A172 (cell line): ENCODE results near the gene SVBP. TPM values are rescaled to one million over a fixed set of nuclear protein-coding genes. Genes with fewer than 3 reads are reported as not detected.
"Not testable (repeated sequence)": the region's sequence is repeated elsewhere in the genome, so short reads cannot be mapped to it uniquely, and the experiment has no call there.

ENCODE experiments used
- DNase-seq: peaks from one replicate; pipeline ENCODE4 v3.0.0-alpha.2; 2015; ENCODE audit warnings: low spot score
- total RNA-seq: library from RNA; depleted of rRNA; stranded (reverse); fragments of >200 nt; shearing (Covaris generic); gene quantifications from 2 replicates; pipeline ENCODE4 v1.2.3, GENCODE V29; 2014

Gene SVBP
- total RNA-seq, 1 experiment from 2014 or later: 15.2 TPM

DNA sequence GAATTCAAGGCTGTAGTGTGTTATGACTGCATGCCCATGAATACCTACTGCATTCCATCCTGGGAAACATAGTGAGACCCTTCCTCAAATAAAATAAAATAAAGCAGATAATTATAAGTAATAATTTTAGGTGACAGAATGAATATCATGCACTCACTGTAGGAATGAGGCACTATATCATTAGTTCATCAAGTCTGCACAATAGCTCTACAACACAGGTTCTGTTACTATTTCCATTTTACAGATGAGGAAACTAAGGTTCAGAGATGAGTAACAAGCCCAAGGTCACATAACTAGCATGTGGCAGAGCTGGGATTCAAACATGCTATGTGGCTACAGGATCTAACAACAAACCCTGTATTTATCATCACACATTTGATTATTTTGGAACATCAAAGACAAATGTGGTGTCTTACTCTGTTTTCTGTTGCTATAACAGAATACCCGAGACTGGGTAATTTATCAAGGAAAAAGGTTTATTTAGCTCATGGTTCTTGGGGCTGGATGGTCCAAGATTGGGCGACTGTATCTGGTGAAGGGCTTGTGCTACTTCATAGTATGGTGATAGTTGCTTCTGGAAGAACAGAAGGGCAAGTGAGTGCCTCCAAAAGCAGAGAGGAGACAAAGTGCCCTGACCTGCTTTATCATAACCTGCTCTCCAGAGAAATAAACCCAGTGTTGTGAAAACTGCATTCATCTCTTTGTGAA lies 24.4 kb upstream of the SVBP start:
- DNase-seq: no peak

GRCh38 chr1:42841010-42841409 lies 23.8 kb upstream of the SVBP start:
- no peak for DNase-seq

- DNase-seq: no peak
These were observed 21.4 kb upstream of the SVBP start for GRCh38 chr1:42838482-42839190.

- DNase-seq: no peak
These were observed 20.5 kb upstream of the SVBP start for GRCh38 chr1:42837709-42838108.

DNA sequence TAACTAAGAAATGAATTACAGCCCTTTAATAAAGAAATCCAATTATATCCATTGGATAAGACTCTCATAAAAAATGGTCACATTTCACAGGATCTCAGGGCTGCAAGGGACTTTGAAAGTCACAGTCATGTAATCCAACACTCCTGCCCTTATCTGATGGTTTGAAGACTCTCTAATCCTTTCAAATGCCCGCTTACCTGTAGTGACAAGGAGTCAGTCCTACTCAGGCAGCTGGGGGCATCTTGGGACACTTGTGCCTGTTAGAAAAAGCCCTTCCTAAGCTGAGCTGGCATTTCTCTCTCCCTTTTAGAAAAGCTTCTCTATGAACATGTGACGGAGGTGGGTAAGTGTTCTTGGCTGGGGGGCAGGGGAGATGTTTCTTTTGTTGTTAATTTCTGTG lies 18.2 kb upstream of the SVBP start:
- DNase-seq: no peak

DNA sequence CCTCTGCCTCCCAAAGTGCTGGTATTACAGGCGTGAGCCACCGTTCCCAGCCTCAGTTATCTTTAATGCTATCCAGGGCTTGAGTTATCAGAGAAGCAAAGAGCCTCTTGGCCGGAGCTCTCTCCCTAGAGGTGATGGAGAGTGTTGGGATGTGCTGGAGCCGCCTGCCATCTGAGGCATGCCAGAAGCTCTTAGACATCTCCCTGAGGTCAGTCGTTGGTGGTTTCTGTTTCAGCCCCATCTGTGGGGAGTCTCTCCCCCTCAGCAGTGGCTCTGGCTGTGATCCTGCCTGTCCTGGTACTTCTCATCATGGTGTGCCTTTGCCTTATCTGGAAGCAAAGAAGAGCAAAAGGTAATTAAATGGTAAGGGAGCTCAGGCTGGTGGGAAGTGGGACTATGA lies 17.6 kb upstream of the SVBP start:
- DNase-seq: no peak

DNA sequence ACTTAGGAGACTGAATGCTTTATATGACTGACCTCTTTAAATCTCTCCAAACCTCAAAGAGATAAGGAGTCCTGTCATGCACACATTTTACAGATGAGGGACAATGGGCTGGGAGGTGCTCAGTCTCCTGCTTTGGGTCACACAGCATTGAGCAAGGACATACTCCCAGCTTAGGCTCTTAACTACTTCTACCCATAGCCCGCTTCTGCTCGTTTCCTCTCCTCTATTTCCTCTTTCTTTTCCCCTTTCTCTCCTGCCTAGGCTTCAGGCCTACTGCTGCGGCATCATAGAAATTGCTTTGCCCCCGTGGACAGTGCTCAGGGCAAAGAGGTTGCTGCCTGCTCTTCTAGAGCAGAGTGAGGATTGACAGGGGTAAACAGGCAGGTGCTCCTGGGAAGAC lies 16.8 kb upstream of the SVBP start:
- DNase-seq: no peak

GRCh38 chr1:42832641-42833240 lies 15.5 kb upstream of the SVBP start:
- DNase-seq: no peak

- DNase-seq: no peak
These were observed 14.1 kb upstream of the SVBP start for GRCh38 chr1:42831273-42831672.

DNA sequence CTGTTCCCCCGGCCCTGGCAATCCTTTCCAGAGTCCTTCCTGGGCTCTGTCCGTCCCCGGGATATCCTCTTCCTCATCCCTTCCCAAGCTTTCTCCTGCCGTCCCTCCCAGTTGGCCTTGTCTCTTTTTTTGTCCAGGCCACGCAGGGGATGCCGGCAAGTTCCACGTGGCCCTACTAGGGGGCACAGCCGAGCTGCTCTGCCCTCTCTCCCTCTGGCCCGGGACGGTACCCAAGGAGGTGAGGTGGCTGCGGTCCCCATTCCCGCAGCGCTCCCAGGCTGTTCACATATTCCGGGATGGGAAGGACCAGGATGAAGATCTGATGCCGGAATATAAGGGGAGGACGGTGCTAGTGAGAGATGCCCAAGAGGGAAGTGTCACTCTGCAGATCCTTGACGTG lies 13.4 kb upstream of the SVBP start:
- DNase-seq: no peak

DNA sequence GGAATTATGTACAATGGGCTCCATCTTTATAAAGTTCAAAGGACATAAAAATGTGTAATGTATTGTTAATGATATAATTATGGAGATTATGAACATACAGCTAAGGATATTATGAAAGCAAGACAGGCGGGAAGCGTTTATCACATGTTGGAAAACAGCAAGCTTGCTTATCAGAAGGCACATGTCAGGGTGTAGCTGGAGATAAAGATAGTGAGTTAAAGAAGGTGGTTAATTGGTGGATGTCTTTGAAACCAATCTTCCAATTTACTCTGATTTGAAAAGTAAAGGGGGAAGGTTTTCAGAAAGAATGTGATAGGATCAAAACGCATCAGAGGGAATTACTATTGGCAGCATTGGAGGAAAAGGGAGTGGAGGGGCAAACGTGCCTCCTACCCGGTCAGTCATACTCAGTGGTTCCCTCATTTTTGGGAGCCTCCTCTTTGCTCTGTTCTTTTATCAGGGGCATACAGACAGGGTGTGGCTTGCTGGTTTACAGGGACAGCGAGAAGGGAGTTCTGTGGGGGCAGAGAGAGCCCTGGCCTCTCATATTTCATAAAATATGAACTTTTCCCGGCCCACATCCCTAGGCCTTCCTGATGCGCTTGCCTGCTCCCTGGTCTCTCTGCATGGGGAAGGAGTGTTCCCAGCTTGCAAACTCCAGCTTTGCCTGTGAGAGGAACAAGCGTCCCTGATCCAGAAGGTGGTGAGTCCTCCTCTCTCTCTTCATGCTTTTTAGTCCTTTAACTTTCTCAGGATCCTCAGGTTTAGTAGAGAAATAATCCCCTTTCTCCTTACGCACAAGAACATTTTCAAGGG lies 8.0 kb upstream of the SVBP start:
- no peak for DNase-seq

DNA sequence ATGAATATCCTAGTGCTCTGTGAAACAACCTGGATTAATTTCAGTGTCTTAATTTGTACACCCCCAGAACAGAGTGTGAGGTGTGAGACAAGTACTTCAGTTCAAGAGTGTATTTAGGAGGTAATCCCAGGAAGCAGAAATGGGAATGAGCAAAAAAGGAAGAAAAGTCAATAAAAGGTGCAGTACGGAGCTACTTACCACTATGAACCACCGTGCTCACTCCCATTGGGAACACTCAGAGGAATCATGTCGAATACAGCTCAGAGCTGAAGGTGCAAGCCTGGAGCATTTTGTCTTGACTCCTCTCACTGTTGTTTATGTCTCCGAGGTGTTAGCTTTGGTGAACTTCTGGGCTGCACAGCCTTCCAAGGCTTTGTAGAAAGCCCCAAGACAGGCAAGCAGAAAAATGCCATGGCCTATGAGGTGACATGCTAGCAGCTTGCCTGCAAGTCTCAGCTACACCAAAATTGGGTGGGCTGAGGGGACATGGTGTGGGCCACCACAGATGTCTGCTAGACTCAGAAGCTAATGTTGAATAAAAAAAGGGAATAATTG lies 7.4 kb upstream of the SVBP start:
- no peak for DNase-seq

DNA sequence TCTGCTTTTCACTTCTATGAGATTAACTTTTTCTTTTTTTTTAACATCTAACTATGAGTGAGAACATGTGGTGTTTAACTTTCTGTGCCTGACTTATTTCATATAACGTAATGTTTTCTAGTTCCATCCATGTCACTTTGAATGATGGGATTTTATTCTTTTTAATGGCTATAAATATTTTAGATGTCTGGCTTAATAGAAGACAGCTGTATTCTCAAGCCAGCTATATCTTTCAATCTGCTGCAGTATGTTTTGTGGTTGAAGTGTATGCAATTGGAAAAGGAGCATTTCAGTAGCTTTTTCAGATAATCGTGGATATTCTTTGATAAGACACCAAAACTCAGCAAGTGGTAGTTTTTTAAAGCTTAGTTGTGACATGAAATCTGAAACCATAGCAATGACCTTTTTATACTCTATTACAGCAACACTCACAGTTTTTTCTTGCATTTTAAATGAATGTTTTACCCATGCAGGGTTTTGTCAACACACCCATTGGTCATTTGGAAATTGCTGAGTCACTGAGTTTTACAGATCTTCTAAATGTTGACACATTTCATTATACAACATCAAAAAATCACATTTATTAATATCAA lies 5.7 kb upstream of the SVBP start:
- DNase-seq: no peak

DNA sequence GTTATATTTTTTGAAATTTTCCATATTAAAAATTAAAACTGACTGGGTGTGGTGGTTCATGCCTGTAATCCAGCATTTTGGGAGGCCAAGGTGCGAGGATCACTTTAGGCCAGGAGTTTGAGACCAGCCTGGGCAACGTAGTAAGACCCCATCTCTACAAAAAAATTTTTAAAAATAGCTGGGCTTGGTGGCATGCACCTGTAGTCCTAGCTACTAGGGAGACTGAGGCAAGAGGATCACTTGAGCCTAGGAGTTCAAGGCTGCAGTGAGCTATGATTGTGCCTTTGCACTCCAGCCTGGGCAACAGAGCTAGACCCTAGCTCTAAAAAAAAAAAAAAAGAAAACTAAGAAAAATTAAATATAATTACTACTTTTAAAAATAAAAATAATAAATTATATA lies 4.5 kb upstream of the SVBP start:
- DNase-seq: no peak

DNA sequence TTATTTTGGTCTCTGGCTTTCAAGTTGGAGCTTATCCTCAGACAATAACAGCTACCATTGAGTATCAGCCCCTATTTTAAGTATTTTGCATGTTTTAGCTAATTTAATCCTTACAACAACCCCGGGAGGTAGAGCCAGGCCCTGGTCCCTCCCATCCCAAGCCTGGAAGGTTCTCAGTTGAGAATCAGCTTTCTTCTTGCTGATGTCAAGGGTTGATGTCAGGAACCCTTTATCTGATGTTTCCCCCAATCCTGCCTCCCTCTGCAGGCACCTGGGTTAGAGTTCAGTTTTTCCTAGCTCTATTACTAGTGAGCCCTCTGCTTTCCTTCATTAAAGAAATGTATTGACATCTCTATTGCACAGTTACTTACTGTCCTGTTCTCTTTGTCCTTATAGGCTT lies 3.6 kb upstream of the SVBP start:
- no peak for DNase-seq

- no peak for DNase-seq
These were observed 779 bp upstream of the SVBP start for GRCh38 chr1:42817976-42818375.

- DNase-seq: no peak
These were observed 207 bp upstream of the SVBP start for GRCh38 chr1:42817440-42817767.

- peak; percentile 9 for DNase-seq
These were observed 1.1 kb downstream of the SVBP start for GRCh38 chr1:42815941-42816584.

GRCh38 chr1:42814815-42815214 lies 2.4 kb downstream of the SVBP start:
- DNase-seq: not testable (repeated sequence)

- DNase-seq: no peak
These were observed 10.0 kb downstream of the SVBP start for GRCh38 chr1:42807056-42807668.

DNA sequence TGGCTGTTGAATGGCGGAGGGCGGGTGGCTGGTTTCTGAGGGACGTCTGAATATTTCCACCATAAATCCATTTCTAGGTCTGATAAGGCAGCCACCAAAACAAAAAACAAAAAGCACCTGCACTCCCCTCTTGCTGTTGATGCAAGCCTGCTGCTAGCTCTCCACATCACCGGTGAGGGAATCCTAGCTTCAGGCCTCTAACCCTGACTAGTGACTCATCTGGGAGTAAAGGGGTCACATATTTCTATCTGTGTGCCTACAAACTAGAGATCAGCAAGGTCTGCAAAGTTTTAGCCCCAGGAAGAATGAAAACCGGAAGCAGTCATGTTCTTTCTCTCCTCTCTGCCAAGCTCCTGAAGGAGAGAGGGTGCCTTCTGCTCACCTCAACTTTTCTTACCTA lies 10.6 kb downstream of the SVBP start:
- DNase-seq: no peak
